ENCODE measurements around the gene ADSS2.
A peak's percentile ranks its signal among the peaks of the same experiment; 100 is the strongest.
"Not testable (repeated sequence)": the region's sequence is repeated elsewhere in the genome, so short reads cannot be mapped to it uniquely, and the experiment has no call there.

Gene ADSS2

GRCh38 chr1:244451539-244451950, at the start of gene ADSS2:
ADSS2 (minus strand) TSS chr1:244451909; CDS start chr1:244451817, 92 bp downstream.
- DNase-seq (ENCODE audit: low spot score): no peak

DNA sequence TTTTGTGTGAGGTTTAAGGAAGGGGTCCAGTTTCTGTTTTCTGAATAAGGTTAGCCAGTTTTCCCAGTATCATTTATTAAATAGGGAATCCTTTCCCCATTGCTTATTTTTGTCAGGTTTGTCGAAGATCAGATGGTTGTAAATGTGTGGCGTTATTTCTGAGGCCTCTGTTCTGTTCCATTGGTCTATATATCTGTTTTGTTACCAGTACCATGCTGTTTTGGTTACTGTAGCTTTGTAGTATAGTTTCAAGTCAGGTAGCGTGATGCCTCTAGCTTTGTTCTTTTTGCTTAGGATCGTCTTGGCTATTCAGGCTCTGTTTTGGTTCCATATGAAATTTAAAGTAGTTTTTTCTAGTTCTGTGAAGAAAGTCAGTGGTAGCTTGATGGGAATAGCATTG, 48.8 kb upstream of the ADSS2 start:
- not testable (repeated sequence) for DNase-seq (ENCODE audit: low spot score)

- DNase-seq (ENCODE audit: low spot score): not testable (repeated sequence)
Measured at GRCh38 chr1:244499484-244499883, 47.8 kb upstream of the ADSS2 start.

DNA sequence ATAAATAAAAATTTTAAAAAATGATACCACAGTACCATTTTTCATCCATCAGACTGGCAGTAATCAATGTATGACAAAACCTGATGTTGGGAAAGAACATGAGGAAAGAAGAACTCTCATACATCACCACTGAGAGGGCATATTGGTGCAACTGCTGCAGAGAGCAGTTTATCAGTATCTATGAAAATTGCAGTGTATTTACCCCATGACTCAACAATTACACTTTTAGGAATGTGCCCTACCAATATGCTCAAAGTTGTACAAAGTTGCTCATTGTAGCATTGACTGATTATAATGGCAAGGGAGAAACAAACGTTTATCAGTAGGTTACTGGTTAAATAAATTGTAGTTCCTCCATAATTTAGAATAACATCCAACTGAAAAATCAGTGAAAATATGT, 46.1 kb upstream of the ADSS2 start:
- DNase-seq (ENCODE audit: low spot score): no peak

DNA sequence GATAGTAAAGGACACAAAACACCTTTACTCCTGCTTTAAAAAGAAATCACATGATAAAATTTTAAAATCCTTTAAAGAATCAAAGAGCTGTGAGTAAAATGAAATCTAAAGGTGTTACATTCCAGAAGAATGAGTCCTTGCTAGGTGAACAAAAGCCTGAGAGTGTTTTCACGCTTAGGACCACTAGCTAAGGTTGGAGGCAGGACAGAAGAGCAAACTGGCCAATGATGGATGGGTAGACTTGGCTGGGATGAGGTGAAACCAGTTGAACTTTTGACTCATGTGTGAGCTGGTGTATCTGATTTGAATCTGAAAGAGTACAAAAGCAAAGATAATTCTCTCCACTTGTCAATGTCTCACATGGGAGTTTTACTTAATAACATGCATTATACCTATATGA, 44.5 kb upstream of the ADSS2 start:
- no peak for DNase-seq (ENCODE audit: low spot score)

DNA sequence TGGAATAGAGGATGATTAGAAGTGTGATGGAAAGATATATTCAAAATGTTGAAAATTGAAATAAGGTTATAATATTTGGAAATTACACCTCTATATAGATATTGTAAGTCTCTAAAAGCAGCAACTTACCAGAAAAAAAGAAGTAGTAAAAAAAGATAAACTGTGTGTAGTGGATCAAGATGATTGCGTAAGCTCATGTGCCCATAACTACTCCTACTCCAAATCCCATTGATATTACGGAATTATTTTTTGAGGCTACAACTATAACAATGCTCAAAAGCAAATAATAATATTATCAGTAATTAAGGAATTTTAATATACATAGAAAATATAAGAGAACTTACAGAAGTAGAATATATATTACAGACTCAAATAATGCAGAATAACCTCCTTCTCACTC, 42.9 kb upstream of the ADSS2 start:
- no peak for DNase-seq (ENCODE audit: low spot score)

DNA sequence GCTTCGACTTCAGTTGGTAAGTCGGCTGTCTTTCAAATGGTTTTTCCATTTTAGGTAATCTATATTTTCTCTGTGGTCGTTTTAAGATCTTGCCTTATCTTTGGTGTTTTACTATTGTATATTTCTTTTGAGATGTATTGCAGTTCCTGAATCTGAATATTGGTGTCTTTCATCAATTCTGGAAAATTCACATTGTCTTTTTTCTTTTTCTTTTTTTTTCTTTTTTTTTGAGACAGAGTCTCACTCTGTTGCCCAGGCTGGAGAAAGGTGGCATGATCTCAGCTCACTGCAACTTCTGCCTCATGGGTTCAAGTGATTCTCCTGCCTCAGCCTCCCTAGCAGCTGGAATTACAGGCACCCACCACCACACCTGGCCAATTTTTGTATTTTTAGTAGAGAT, 33.3 kb upstream of the ADSS2 start:
- not testable (repeated sequence) for DNase-seq (ENCODE audit: low spot score)

GRCh38 chr1:244473059-244473605, 21.4 kb upstream of the ADSS2 start:
- DNase-seq (ENCODE audit: low spot score): no peak

DNA sequence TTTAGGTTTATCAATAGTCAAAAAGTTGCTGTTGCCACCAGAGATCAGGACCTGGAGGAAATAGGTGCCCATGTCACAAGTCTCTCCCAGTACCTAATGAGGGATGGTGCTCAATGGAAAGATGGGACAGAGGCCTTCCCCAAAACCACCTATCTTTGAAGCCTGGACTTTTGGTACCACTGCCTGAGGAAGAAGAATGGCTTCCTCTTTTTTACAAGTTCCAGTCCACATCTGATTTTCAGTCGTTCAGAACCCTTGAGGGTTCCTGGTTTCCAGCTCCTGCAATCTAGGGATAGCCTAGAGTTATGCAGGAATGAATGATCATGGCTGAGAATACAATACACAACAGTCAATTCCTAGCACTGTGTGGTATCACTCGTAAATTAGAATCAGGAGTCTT, 15.0 kb upstream of the ADSS2 start:
- no peak for DNase-seq (ENCODE audit: low spot score)

- DNase-seq (ENCODE audit: low spot score): peak; percentile 69
Measured at GRCh38 chr1:244461245-244462071, 9.7 kb upstream of the ADSS2 start, which contains the start of gene CATSPERE. CATSPERE (plus strand) TSS chr1:244461273; CDS start chr1:244461430, 157 bp downstream.

DNA sequence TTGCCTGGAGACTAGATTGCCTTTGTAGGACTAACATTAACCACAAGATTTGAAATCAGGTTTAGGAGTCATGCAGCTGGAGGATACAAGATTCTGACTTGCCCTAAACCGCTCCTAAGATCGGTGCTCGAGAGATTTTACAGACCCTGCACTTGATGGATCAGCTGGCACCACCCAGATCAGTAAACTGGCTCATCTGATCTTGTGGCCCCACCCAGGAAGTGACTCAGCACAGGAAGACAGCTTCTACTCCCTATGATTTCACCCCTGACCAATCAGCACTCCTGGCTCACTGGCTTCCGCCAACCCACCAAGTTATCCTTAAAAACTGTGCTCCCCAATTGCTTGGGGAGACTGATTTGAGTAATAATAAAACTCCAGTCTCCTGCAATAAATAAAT, 8.5 kb upstream of the ADSS2 start:
- peak; percentile 68 for DNase-seq (ENCODE audit: low spot score)

GRCh38 chr1:244458781-244459180, 7.1 kb upstream of the ADSS2 start:
- DNase-seq (ENCODE audit: low spot score): no peak

DNA sequence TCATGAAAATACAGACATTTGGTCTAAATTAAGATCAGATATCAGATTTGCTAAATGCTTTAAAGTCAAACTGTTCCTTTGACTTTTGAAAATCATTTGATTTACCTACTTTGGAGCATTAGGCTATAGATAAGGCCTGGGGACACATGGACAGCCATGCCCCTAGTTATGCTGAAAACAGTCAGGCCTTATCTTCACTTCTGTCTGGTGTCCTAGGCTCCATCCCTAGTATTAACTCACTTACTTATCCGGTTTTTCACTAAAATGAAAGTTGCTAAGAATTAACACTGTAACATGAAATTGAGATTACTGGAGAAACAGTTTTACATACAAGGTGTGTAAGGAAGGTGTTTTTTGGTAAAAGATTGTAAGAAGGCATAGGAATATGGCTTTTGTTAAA, 4.9 kb upstream of the ADSS2 start:
- no peak for DNase-seq (ENCODE audit: low spot score)

- no peak for DNase-seq (ENCODE audit: low spot score)
Measured at GRCh38 chr1:244454412-244454811, 2.7 kb upstream of the ADSS2 start.

DNA sequence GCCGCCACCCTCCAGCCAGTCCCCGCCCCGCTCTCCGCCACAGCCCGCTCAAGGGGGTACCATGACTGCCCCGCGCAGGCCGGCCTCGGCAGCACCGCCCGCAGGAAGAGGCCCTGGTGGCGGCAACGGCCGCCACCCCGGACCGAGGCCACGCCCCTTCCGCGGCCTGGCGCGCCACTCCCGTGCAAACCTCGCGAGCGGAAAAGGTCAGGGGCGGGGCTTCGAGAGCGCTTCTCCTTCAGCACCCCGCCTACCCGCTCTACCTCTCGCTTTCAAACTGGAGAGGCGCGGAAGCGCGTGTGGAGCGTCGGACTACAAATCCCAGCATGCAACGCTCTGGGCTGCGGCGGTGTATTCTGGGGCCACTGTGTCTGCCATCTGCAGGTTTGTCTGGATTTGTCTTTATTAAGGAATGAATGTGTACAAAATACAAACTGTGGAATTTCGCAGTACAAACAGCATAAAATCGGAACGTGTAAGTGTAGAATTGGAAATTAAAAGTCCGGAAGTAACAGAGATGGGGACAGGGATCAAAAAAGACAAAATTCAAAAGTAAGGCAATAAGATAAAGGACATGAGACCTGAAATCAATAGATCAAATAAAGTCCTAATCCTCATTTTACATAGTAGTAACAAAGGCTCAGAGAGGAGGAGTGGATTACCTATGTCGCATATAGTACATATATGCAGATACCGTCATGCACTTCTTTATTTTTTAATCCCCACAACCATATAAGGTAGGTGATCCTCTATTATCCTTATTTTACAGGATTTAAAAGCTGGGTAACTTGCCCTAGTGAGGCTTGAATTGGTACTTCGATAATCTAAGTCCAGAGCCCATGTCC, 464 bp upstream of the ADSS2 start:
- DNase-seq (ENCODE audit: low spot score): peak; percentile 98

GRCh38 chr1:244450597-244451538, 841 bp downstream of the ADSS2 start:
- peak; percentile 71 for DNase-seq (ENCODE audit: low spot score)

DNA sequence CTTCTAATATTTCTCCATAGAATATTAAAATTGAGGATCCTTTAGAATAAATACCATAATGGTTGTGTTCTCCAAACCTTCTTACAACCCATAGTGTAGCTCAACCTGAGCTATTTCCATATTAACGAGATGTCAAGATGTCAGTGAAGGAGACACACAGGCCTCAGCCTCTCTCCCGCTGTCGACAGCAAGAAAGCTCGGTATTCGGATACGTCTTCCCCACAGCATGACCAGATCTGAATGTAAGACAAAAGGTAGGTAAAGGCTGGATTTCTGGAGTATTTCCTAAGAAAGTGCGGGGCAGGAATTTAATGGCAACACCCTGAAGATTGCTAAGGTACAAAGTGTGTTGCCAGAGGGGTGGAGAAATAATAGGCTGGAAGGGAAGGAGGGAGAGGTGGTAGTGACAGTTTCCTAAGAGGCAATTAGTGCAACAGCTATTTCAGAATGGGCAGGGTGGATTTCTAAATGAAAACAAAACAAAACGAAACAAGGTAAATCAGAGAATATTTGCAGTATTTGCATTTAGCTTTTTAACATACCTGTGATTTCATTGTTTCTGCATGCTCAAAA, 1.7 kb downstream of the ADSS2 start:
- no peak for DNase-seq (ENCODE audit: low spot score)

- DNase-seq (ENCODE audit: low spot score): no peak
Measured at GRCh38 chr1:244448279-244449036, 3.3 kb downstream of the ADSS2 start.

DNA sequence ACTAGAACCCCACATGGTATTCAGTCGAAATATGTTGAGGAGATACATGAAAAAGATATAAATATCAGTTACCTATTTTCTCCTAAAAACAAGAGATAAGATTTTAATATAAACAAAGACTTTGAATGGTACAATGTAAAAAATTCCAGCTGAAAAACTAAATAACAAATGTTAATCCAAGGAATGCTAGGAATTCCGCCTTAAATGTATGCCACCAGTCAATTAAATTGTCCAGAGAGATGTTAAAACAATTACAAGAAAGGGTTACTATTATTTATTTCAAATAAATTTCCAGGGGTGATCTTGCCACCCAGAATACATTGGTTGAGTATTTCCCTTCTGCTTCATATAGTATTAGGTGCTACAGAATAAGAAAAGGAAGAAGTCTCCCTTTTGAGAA, 4.2 kb downstream of the ADSS2 start:
- DNase-seq (ENCODE audit: low spot score): no peak

DNA sequence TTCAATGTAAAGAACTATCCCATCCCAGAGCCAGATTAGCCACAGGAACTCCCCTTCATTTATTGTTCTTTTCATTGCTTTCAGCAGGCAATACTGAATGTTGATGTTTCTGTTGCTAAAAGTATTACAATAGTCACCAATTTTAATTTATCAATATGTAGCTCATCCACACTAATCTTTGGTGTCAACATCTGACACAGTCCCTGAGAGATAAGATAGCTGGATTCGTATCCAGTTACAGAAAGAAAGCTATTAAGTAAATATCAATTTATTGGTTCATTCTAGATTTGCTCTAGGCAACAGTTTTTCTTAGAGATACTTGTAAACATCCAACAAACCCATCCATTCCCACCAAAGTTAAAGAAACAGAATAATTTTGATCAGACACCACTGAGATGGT, 4.7 kb downstream of the ADSS2 start:
- DNase-seq (ENCODE audit: low spot score): no peak

All from RKO (cell line).